HepG2 (cell line): Measurements from ENCODE around the gene SYNJ2. TPM values are rescaled to one million over a fixed set of nuclear protein-coding genes. Genes with fewer than 3 reads are reported as not detected.

Experiments
- CEBPG ChIP-seq: IDR thresholded peaks from 2 replicates; pipeline ENCODE4 v1.6.1; 2016
- CSRNP1 ChIP-seq: sonication (generic); formaldehyde crosslinking; IDR thresholded peaks from 2 replicates; pipeline ENCODE4 v1.8.1; 2023; ENCODE audit warnings: mild to moderate bottlenecking, missing genetic modification reagents
- HHEX ChIP-seq: IDR thresholded peaks from 2 replicates; pipeline ENCODE4 v1.6.1; 2016; ENCODE audit warnings: control low read depth
- HNRNPUL1 ChIP-seq: fragments of 200-400 bp; formaldehyde crosslinking; IDR thresholded peaks from 2 replicates; pipeline ENCODE4 v1.6.1; 2017; ENCODE audit warnings: low read depth, mild to moderate bottlenecking, low read length, moderate library complexity
- KDM5A ChIP-seq: fragments of 200-600 bp; sonication (generic); IDR thresholded peaks from 2 replicates; pipeline ENCODE4 v1.7.0; 2018; ENCODE audit warnings: antibody characterized with exemption, mild to moderate bottlenecking, low read length, borderline replicate concordance
- REL ChIP-seq: sonication (generic); formaldehyde crosslinking; conservative IDR thresholded peaks from 2 replicates; pipeline ENCODE4 v1.8.0; 2022; ENCODE audit warnings: mild to moderate bottlenecking, missing genetic modification reagents, moderate library complexity
- SP4 ChIP-seq: sonication (generic); formaldehyde crosslinking; IDR thresholded peaks from 2 replicates; pipeline ENCODE4 v1.8.1; 2023; ENCODE audit warnings: mild to moderate bottlenecking, missing genetic modification reagents
- SRSF9 ChIP-seq: fragments of 200-400 bp; formaldehyde crosslinking; IDR thresholded peaks from 2 replicates; pipeline ENCODE4 v1.6.1; 2018; ENCODE audit warnings: borderline replicate concordance, mild to moderate bottlenecking, low read depth, low read length; ENCODE audit not compliant: insufficient read depth, poor library complexity, severe bottlenecking
- TRAFD1 ChIP-seq: sonication (generic); formaldehyde crosslinking; IDR thresholded peaks from 2 replicates; pipeline ENCODE4 v1.5.1; 2020; ENCODE audit warnings: missing genetic modification reagents, mild to moderate bottlenecking, borderline replicate concordance
- YEATS2 ChIP-seq: sonication (generic); formaldehyde crosslinking; IDR thresholded peaks from 2 replicates; pipeline ENCODE4 v1.4.0; 2020; ENCODE audit warnings: missing genetic modification reagents, borderline replicate concordance
- ZNF230 ChIP-seq: sonication (generic); formaldehyde crosslinking; IDR thresholded peaks from 2 replicates; pipeline ENCODE4 v1.4.0; 2020; ENCODE audit warnings: mild to moderate bottlenecking, missing genetic modification reagents
- ZNF331 ChIP-seq: sonication (generic); formaldehyde crosslinking; IDR thresholded peaks from 2 replicates; pipeline ENCODE4 v1.4.0; 2020; ENCODE audit warnings: missing genetic modification reagents
- ZNF557 ChIP-seq: sonication (generic); formaldehyde crosslinking; IDR thresholded peaks from 2 replicates; pipeline ENCODE4 v1.4.0; 2020; ENCODE audit warnings: missing genetic modification reagents
- ZSCAN20 ChIP-seq: sonication (generic); formaldehyde crosslinking; IDR thresholded peaks from 2 replicates; pipeline ENCODE4 v1.4.0; 2020; ENCODE audit warnings: missing genetic modification reagents, mild to moderate bottlenecking, borderline replicate concordance
- ZSCAN30 ChIP-seq: sonication (generic); formaldehyde crosslinking; IDR thresholded peaks from 2 replicates; pipeline ENCODE4 v1.5.0; 2020; ENCODE audit warnings: mild to moderate bottlenecking, missing genetic modification reagents
- polyA plus RNA-seq, 8 experiments: library from polyadenylated mRNA; depleted of rRNA in 3 of 8; stranded (reverse) in 7 of 8; unstranded in 1 of 8; fragments of >200 nt; fragmentation: Illumina TruSeq in 4 of 8; extraction: Trizol in 4 of 8; gene quantifications; 2 replicates each; pipeline versions ENCODE4 v1.2.1 to v1.2.3, GENCODE V29; 2011 to 2016; ENCODE audit warnings: low read depth in 4 of 8, missing spikeins in 1 of 8, mixed read lengths in 1 of 8; ENCODE audit not compliant: insufficient read depth in 1 of 8
- total RNA-seq, 5 experiments: library from RNA; depleted of rRNA; stranded (reverse); fragments of >200 nt; fragmentation: Illumina TruSeq; extraction: Trizol; gene quantifications; 2 replicates each; pipeline ENCODE4 v1.2.3, GENCODE V29; 2016; ENCODE audit warnings: low read depth in 1 of 5
- TF ChIP-seq, protein P1 (sequence below): sonication (generic); formaldehyde crosslinking; IDR thresholded peaks from 2 replicates; pipeline ENCODE4 v1.4.0; 2020; ENCODE audit warnings: mild to moderate bottlenecking, low read depth, missing genetic modification reagents
- TF ChIP-seq, protein P2 (sequence below): sonication (generic); formaldehyde crosslinking; IDR thresholded peaks from 2 replicates; pipeline ENCODE4 v1.9.0; 2021; ENCODE audit warnings: missing genetic modification reagents, mild to moderate bottlenecking, borderline replicate concordance

The SYNJ2 gene
- total and polyA plus RNA-seq, 2 of the 13 experiments (the other 11 are each of a cell fraction or from before 2014, with no cell fraction given) = 39.1 to 57.6 TPM

DNA sequence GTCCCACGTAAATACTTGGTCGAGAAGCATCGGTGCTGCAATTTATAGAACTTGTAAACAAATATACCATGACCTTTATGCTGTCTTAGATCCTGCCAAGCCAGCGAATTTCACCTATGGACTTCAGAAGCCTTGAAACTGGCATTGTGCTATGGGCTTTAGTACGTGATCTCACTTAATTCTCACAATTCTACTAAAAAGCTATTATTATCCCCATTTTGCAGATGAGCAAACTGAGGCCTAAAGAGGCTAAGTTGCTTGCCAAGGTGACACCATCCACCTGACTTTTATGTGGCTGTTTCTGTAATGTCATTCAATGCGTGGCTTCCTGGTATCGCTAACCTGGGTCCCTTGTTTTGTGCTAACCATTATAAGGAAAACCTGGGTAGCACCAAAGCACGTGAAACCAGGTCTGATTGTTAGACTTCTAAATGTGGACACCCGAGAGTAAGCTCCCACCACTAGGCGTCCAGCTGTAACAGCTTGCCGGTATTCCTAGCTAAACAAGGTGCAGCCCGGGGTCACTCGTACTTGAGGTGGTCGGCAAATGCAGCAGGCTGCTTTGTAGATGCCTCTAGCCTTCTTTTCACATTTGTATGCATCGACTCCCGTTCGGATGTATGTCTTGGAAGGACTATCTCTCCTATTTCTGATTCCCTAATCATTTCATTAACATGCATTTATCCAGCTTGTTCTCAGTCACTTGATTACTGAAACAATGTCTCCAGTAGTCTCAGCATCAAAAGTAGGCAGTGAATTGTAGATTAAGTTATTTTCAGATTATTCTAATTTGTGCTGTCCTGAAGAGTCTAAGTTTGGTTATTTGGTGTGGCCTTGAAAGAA lies 1.1 kb downstream of the SYNJ2 start (continued):
- TF ChIP-seq, protein P1, sequence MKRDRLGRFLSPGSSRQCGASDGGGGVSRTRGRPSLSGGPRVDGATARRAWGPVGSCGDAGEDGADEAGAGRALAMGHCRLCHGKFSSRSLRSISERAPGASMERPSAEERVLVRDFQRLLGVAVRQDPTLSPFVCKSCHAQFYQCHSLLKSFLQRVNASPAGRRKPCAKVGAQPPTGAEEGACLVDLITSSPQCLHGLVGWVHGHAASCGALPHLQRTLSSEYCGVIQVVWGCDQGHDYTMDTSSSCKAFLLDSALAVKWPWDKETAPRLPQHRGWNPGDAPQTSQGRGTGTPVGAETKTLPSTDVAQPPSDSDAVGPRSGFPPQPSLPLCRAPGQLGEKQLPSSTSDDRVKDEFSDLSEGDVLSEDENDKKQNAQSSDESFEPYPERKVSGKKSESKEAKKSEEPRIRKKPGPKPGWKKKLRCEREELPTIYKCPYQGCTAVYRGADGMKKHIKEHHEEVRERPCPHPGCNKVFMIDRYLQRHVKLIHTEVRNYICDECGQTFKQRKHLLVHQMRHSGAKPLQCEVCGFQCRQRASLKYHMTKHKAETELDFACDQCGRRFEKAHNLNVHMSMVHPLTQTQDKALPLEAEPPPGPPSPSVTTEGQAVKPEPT (CRISPR knock-in tag) = 0 out of 2 replicates have a peak, but pooled peaks have one; percentile 59
- TF ChIP-seq TRAFD1 (CRISPR knock-in tag) (no peak), KDM5A (peak; percentile 61), SRSF9 (no peak), CEBPG (CRISPR knock-in tag) (peak; percentile 11; the same call in 1 of the 2 replicates), ZSCAN20 (CRISPR knock-in tag) (no peak), ZSCAN30 (CRISPR knock-in tag) (no peak), REL (CRISPR knock-in tag) (no peak), SP4 (CRISPR knock-in tag) (no peak), ZNF331 (peak; percentile 64), CSRNP1 (CRISPR knock-in tag) (no peak; the same call in 1 of the 2 replicates), YEATS2 (CRISPR knock-in tag) (no peak), ZNF557 (CRISPR knock-in tag) (0 out of 2 replicates have a peak, but pooled peaks have one; percentile 12), HNRNPUL1 (no peak), HHEX (CRISPR knock-in tag) (no peak), ZNF230 (no peak)
- TF ChIP-seq, protein P2, sequence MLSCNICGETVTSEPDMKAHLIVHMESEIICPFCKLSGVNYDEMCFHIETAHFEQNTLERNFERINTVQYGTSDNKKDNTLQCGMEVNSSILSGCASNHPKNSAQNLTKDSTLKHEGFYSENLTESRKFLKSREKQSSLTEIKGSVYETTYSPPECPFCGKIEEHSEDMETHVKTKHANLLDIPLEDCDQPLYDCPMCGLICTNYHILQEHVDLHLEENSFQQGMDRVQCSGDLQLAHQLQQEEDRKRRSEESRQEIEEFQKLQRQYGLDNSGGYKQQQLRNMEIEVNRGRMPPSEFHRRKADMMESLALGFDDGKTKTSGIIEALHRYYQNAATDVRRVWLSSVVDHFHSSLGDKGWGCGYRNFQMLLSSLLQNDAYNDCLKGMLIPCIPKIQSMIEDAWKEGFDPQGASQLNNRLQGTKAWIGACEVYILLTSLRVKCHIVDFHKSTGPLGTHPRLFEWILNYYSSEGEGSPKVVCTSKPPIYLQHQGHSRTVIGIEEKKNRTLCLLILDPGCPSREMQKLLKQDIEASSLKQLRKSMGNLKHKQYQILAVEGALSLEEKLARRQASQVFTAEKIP = no peak
